ENCODE data around the gene PBX1.

GRCh38 chr1:164687777-164688176, 128.8 kb downstream of the PBX1 start:
- TF ChIP-seq POLR2AphosphoS5 (IDR thresholded peaks at IDR 0.05; ENCODE audit: insufficient read depth, low read depth, low read length) (no peak), CTCF (IDR thresholded peaks at IDR 0.05; ENCODE audit: extremely low read depth in 1 of 2, insufficient read depth in 1 of 2, low read depth in 1 of 2, low read length in 2 of 2) (no peak)
